HEK293 (cell line): Measurements from ENCODE around the gene SCTR.

ENCODE experiments used
- CTCF ChIA-PET: fragments of 350-600 bp; formaldehyde crosslinking; extraction: SDS; loops from one replicate; lab custom pipeline; 2021; ENCODE audit warnings: antibody characterized with exemption; lab: Yijun Ruan, JAX
- POLR2A ChIA-PET: fragments of 300-600 bp; formaldehyde crosslinking; extraction: SDS; loops from one replicate; lab custom pipeline; 2020; ENCODE audit warnings: antibody characterized with exemption, inconsistent platforms; lab: Yijun Ruan, JAX
- H3K27ac ChIP-seq: fragments of 200-500 bp; sonication (Bioruptor generic); 2 replicates; pipeline ENCODE4 v1.5.1; 2014; ENCODE audit warnings: low read depth, low read length, control low read depth, inconsistent platforms; ENCODE audit errors: extremely low read depth
- H3K36me3 ChIP-seq, 2 experiments: fragments of 200-500 bp in 1 of 2; sonication (Bioruptor generic) in 1 of 2; 1 replicate in 1 of 2; 2 replicates in 1 of 2; pipeline ENCODE4 v1.5.1; 2014 to 2017; ENCODE audit warnings: inconsistent platforms in 2 of 2, low read length in 2 of 2; ENCODE audit not compliant: control insufficient read depth in 2 of 2, insufficient read depth in 1 of 2
- H3K4me1 ChIP-seq: fragments of 200-500 bp; sonication (Bioruptor generic); 2 replicates; pipeline ENCODE4 v1.5.1; 2014; ENCODE audit warnings: mild to moderate bottlenecking, low read length, inconsistent platforms; ENCODE audit not compliant: control insufficient read depth, insufficient read depth
- H3K4me3 ChIP-seq: 2 replicates; pipeline ENCODE4 v1.5.1; 2011; ENCODE audit warnings: low read depth, mild to moderate bottlenecking, control low read depth, low read length, moderate library complexity
- H3K9me3 ChIP-seq: fragments of 200-500 bp; sonication (Bioruptor generic); 2 replicates; pipeline ENCODE4 v1.5.1; 2014; ENCODE audit warnings: low read depth, low read length, inconsistent platforms; ENCODE audit not compliant: control insufficient read depth, insufficient read depth
- ATF2 ChIP-seq: fragments of 450-650 bp; formaldehyde crosslinking; IDR thresholded peaks from 2 replicates; pipeline ENCODE4 v1.5.1; 2016; ENCODE audit warnings: missing biosample characterization, missing genetic modification characterization, low read depth
- CTCF ChIP-seq: fragments of 450-650 bp; formaldehyde crosslinking; IDR thresholded peaks from 2 replicates; pipeline ENCODE4 v1.5.1; 2016; ENCODE audit warnings: missing biosample characterization, missing genetic modification characterization
- ELK4 ChIP-seq: IDR thresholded peaks from 2 replicates; pipeline ENCODE4 v1.6.1; 2011; ENCODE audit warnings: mild to moderate bottlenecking, low read depth, low read length, borderline replicate concordance
- GLIS1 ChIP-seq: fragments of 450-650 bp; formaldehyde crosslinking; IDR thresholded peaks from 2 replicates; pipeline ENCODE4 v1.5.1; 2016; ENCODE audit warnings: missing biosample characterization, missing genetic modification characterization
- KLF8 ChIP-seq: fragments of 450-650 bp; formaldehyde crosslinking; IDR thresholded peaks from 2 replicates; pipeline ENCODE4 v1.5.1; 2016; ENCODE audit warnings: missing biosample characterization, missing genetic modification characterization
- PBX3 ChIP-seq: sonication (generic); formaldehyde crosslinking; IDR thresholded peaks from 2 replicates; pipeline ENCODE4 v1.8.1; 2022; ENCODE audit warnings: mild to moderate bottlenecking, moderate library complexity, missing genetic modification reagents
- SCRT1 ChIP-seq: fragments of 450-650 bp; formaldehyde crosslinking; IDR thresholded peaks from 2 replicates; pipeline ENCODE4 v1.5.1; 2016; ENCODE audit warnings: missing biosample characterization, missing genetic modification characterization, borderline replicate concordance
- SETDB1 ChIP-seq: IDR thresholded peaks from one replicate; pipeline ENCODE4 v1.6.1; 2017; ENCODE audit warnings: mild to moderate bottlenecking, low read length, moderate library complexity, mixed read lengths; ENCODE audit not compliant: insufficient read length
- ZBTB1 ChIP-seq: fragments of 450-650 bp; formaldehyde crosslinking; IDR thresholded peaks from 2 replicates; pipeline ENCODE4 v1.5.1; 2016; ENCODE audit warnings: missing biosample characterization, missing genetic modification characterization
- ZBTB26 ChIP-seq: fragments of 450-650 bp; formaldehyde crosslinking; optimal IDR thresholded peaks from 2 replicates; pipeline ENCODE3; 2016; ENCODE audit warnings: missing biosample characterization, mild to moderate bottlenecking, missing genetic modification characterization
- ZBTB6 ChIP-seq: fragments of 450-650 bp; formaldehyde crosslinking; IDR thresholded peaks from 2 replicates; pipeline ENCODE4 v1.5.1; 2017; ENCODE audit warnings: missing biosample characterization, missing genetic modification characterization
- ZBTB7A ChIP-seq: fragments of 450-650 bp; formaldehyde crosslinking; IDR thresholded peaks from 2 replicates; pipeline ENCODE4 v1.5.1; 2016; ENCODE audit warnings: low read depth, missing biosample characterization, missing genetic modification characterization
- ZBTB8A ChIP-seq: fragments of 450-650 bp; formaldehyde crosslinking; IDR thresholded peaks from 2 replicates; pipeline ENCODE4 v1.5.1; 2016; ENCODE audit warnings: missing biosample characterization, missing genetic modification characterization
- ZEB2 ChIP-seq: fragments of 450-650 bp; formaldehyde crosslinking; IDR thresholded peaks from 2 replicates; pipeline ENCODE4 v1.5.1; 2016; ENCODE audit warnings: missing biosample characterization, missing genetic modification characterization
- ZFP41 ChIP-seq: fragments of 450-650 bp; formaldehyde crosslinking; IDR thresholded peaks from 2 replicates; pipeline ENCODE4 v1.5.1; 2016; ENCODE audit warnings: missing biosample characterization, missing genetic modification characterization, borderline replicate concordance
- ZNF140 ChIP-seq: fragments of 450-650 bp; formaldehyde crosslinking; IDR thresholded peaks from 2 replicates; pipeline ENCODE4 v1.5.1; 2016; ENCODE audit warnings: missing biosample characterization, missing genetic modification characterization
- ZNF274 ChIP-seq, 2 experiments: fragments of 200-500 bp in 1 of 2; fragments of 450-650 bp in 1 of 2; sonication (Bioruptor generic) in 1 of 2; formaldehyde crosslinking in 1 of 2; IDR thresholded peaks; 2 replicates each; pipeline versions ENCODE4 v1.5.1 to v1.6.1; 2014 to 2016; ENCODE audit warnings: borderline replicate concordance in 1 of 2, inconsistent platforms in 1 of 2, low read length in 1 of 2, missing biosample characterization in 1 of 2, missing genetic modification characterization in 1 of 2
- ZNF341 ChIP-seq: fragments of 450-650 bp; formaldehyde crosslinking; IDR thresholded peaks from 2 replicates; pipeline ENCODE4; 2016; ENCODE audit warnings: low read depth, missing biosample characterization, missing genetic modification characterization
- ZNF366 ChIP-seq: fragments of 450-650 bp; formaldehyde crosslinking; conservative IDR thresholded peaks from 2 replicates; pipeline ENCODE4 v1.5.1; 2016; ENCODE audit warnings: missing biosample characterization, missing genetic modification characterization
- ZNF37A ChIP-seq: fragments of 450-650 bp; IDR thresholded peaks from 2 replicates; pipeline ENCODE4 v1.5.1; 2018; ENCODE audit warnings: missing biosample characterization, missing genetic modification characterization
- ZNF433 ChIP-seq: fragments of 450-650 bp; formaldehyde crosslinking; IDR thresholded peaks from 2 replicates; pipeline ENCODE4 v1.5.1; 2016; ENCODE audit warnings: missing biosample characterization, missing genetic modification characterization, low read depth
- ZNF449 ChIP-seq: fragments of 450-650 bp; formaldehyde crosslinking; IDR thresholded peaks from 2 replicates; pipeline ENCODE4 v1.5.1; 2017; ENCODE audit warnings: missing biosample characterization, mild to moderate bottlenecking, missing genetic modification characterization, moderate library complexity
- ZNF521 ChIP-seq: fragments of 450-650 bp; formaldehyde crosslinking; IDR thresholded peaks from 2 replicates; pipeline ENCODE4 v1.5.1; 2017; ENCODE audit warnings: missing biosample characterization, mild to moderate bottlenecking, missing genetic modification characterization
- ZNF600 ChIP-seq: fragments of 450-650 bp; formaldehyde crosslinking; IDR thresholded peaks from 2 replicates; pipeline ENCODE4 v1.5.1; 2016; ENCODE audit warnings: missing biosample characterization, missing genetic modification characterization
- ZNF654 ChIP-seq: fragments of 450-650 bp; formaldehyde crosslinking; IDR thresholded peaks from 2 replicates; pipeline ENCODE4 v1.5.1; 2016; ENCODE audit warnings: low read depth, missing biosample characterization, missing genetic modification characterization
- ZNF768 ChIP-seq: fragments of 450-650 bp; formaldehyde crosslinking; IDR thresholded peaks from 2 replicates; pipeline ENCODE4 v1.5.1; 2018; ENCODE audit warnings: missing biosample characterization, mild to moderate bottlenecking, missing genetic modification characterization
- ZNF777 ChIP-seq: fragments of 450-650 bp; formaldehyde crosslinking; IDR thresholded peaks from 2 replicates; pipeline ENCODE4 v1.5.1; 2017; ENCODE audit warnings: missing biosample characterization, missing genetic modification characterization, borderline replicate concordance
- ZNF792 ChIP-seq: fragments of 450-650 bp; formaldehyde crosslinking; IDR thresholded peaks from 2 replicates; pipeline ENCODE4 v1.5.1; 2016; ENCODE audit warnings: missing biosample characterization, missing genetic modification characterization
- ZSCAN16 ChIP-seq: fragments of 450-650 bp; formaldehyde crosslinking; IDR thresholded peaks from 2 replicates; pipeline ENCODE4 v1.5.1; 2016; ENCODE audit warnings: missing biosample characterization, missing genetic modification characterization

SCTR gene

GRCh38 chr2:119516121-119516520 lies 8.2 kb downstream of the SCTR start (continued):
- TF ChIP-seq ELK4 (no peak), ZNF37A (tag by site-specific recombination) (no peak), ZBTB6 (tag by site-specific recombination) (no peak), ZNF521 (tag by site-specific recombination) (no peak), ZBTB26 (tag by site-specific recombination) (no peak), GLIS1 (tag by site-specific recombination) (no peak), SCRT1 (no peak), ZBTB8A (tag by site-specific recombination) (no peak), ZNF792 (no peak), ZEB2 (tag by site-specific recombination) (no peak), ZNF600 (tag by site-specific recombination) (no peak), ZBTB7A (tag by site-specific recombination) (no peak), SETDB1 (no peak)

GRCh38 chr2:119513832-119514231 lies 10.5 kb downstream of the SCTR start:
- H3K4me3 ChIP-seq = no peak overlapping the region
- ChIA-PET POLR2A (no interaction called here), CTCF (interaction anchor here (0.7 kb wide), 1 partner anchor 11 kb away, joined by 3 read pairs; no protein-coding TSS in a partner anchor)
- H3K9me3 ChIP-seq = no peaks in the 10 kb centered on the region
- no peaks in the 10 kb centered on the region for H3K4me1 ChIP-seq
- H3K36me3 ChIP-seq = no peaks in the 10 kb centered on the region
- H3K27ac ChIP-seq = no peak overlapping the region
- TF ChIP-seq ZNF341 (tag by site-specific recombination) (no peak), ZNF449 (no peak), PBX3 (CRISPR knock-in tag) (no peak), ZNF433 (tag by site-specific recombination) (no peak), ZNF654 (tag by site-specific recombination) (no peak), KLF8 (tag by site-specific recombination) (no peak), ZSCAN16 (tag by site-specific recombination) (no peak), CTCF (tag by site-specific recombination) (no peak), ATF2 (tag by site-specific recombination) (no peak), GLIS1 (tag by site-specific recombination) (no peak), ZNF366 (no peak), ZNF274 (IDR thresholded peaks at IDR 0.05; ENCODE audit: low read length) (no peak), ZNF274 (tag by site-specific recombination; IDR thresholded peaks at IDR 0.05; ENCODE audit: borderline replicate concordance) (no peak), ZFP41 (tag by site-specific recombination) (no peak), ZBTB1 (tag by site-specific recombination) (no peak), ZNF777 (tag by site-specific recombination) (no peak), ZNF768 (tag by site-specific recombination) (no peak), ZNF140 (tag by site-specific recombination) (no peak)
